Articular chondrocyte of knee joint (primary cell): ENCODE results near the gene TEX36. TPM values are rescaled to one million over a fixed set of nuclear protein-coding genes. Genes with fewer than 3 reads are reported as not detected.

Experiments
- total RNA-seq: library from RNA; depleted of rRNA; stranded (reverse); fragments of >200 nt; gene quantifications from 2 replicates; pipeline ENCODE4 v1.2.3, GENCODE V29; 2012

The TEX36 gene, protein sequence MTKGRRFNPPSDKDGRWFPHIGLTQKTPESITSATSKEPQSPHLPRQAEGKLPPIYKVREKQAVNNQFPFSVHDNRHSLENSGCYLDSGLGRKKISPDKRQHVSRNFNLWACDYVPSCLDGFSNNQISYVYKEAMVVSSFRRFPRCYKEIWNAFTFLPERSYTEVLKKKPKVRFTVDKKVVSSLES
- total RNA-seq = not detected in 2 replicates

DNA sequence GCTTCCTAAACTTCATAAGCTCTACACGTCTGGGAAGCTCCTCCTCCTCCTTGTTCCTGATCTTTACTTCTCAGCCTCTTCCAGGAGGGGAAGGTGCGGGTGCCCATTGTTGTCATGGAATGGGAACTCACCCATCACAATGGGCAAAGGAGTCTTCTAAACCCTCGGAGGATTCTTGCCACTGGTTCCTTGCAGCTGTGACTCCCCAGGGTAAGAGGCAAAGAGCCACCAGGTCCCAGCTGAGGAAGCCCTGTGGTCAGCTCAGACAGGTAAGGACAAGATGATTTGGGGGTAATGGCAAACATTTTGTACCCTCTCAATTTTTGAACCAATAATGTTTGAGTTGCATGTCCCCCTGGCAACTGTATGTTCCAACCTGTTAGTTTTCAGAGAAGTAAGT, at the start of gene TEX36:
Gene TEX36, minus strand, starts transcription at position 101 of the 400 bp plus-strand sequence. CDS start 174 bp downstream, outside the sequence.

DNA sequence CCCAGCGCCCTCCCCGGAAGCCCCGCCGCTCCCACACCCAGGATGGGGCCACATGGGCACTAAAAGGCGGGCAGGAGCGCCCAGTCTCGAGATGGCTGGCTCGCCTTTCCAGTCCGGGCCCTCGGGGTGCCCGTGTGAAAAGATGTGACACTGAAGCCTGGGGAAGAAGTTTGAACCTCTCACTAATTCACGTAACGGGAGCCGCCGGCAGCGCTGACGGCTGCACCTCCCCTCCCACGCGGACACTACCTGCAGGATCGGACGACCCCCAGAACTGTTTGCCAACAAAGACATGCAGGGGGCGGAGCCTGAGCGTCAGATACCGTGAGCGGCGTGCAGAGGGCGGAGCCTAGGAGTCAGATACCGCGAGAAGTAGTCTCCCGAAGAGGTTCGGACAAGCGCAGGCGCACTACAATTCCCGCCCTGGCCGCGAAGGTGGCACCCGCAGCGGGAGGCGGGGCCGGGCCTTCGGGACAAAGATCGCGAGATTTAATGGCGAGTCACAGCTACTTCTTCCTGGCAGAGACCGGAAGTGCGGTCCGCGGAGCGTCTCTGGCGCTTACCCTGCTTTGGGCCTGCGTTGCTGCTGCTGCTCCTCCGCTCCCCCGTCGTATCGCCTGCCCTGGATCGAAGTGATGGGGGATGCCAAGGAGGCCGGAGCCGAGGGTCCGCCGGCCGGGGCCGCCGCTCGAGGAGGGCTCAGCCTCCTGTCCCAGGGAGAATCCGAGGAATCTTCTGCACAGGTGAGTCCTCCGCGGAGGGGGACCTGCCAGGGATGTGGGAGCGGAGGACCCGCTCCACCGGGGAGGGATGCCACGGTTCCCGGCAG, 36.4 kb upstream of the TEX36 start, which contains the start of gene EDRF1:
Gene EDRF1, plus strand, starts transcription at position 537 of the 829 bp plus-strand sequence. Its CDS starts 99 bp downstream, at position 636.

Other genes with a start within 250 kb of the TEX36 start
- gene EDRF1, start 36.5 kb upstream of the TEX36 start, total RNA-seq = 26.7 and 29.2 TPM in 2 replicates
- gene MMP21, start 92.7 kb upstream of the TEX36 start, total RNA-seq = 0.11 TPM in 1 of 2 replicates, not detected in the other
- 93.3 and 97.3 TPM in 2 replicates for gene UROS, start 140.1 kb upstream of the TEX36 start, total RNA-seq
- 41.5 and 49.4 TPM in 2 replicates for gene BCCIP, start 140.4 kb upstream of the TEX36 start, total RNA-seq
- gene DHX32, start 198.1 kb upstream of the TEX36 start, total RNA-seq = 40.9 and 42.7 TPM in 2 replicates
- gene FANK1, start 213.4 kb upstream of the TEX36 start, total RNA-seq = 4.0 and 4.8 TPM in 2 replicates